HG03108 (cell line): ENCODE measurements around the gene B9D2.
"Not testable (repeated sequence)": the region's sequence is repeated elsewhere in the genome, so short reads cannot be mapped to it uniquely, and the experiment has no call there.

Experiments
- ATAC-seq: cut with Tn5 transposase; IDR thresholded peaks from one replicate; pipeline ENCODE4 v1.9.1; 2021; ENCODE audit warnings: moderate library complexity; ENCODE audit not compliant: unreplicated experiment

The B9D2 gene

DNA sequence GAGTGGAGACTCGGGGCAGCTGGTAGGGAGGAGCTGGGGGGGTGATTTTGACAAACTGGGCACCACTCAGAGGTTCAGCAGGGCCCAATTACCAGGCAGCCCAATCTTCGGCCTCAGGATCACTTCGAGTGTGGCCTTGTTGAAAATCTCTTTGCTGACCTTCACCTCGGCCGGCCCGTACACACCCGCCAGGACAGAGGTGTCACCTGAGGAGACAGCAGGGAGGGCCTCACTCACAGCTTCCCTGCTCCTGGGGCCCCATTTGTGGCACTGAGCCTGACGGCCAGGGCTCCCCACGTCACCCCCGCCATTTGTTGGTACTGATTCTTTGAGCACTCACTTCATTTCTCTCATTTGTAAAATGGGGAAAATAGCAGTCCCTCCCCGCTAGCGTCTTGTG, 28.8 kb upstream of the B9D2 start:
- no peak for ATAC-seq

DNA sequence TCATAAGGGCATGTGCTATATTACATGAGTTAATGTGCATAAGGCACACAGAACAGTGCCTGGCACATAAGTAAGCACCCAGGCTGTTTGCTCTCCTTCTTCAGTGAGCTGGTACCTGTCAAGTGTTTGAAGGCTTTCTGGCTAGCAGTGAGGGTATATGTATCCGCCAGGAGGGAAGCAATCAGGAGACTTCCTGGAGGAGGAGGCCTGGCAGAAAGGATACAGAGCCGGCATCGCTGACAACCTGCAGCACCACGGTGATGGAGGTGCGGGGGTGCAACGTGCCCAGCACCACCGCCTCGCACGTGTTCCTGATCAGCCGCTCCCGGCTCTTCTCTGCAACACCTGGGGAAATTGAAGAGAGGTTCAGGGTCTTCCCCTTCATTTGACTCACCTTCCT, 27.7 kb upstream of the B9D2 start:
- ATAC-seq: no peak

DNA sequence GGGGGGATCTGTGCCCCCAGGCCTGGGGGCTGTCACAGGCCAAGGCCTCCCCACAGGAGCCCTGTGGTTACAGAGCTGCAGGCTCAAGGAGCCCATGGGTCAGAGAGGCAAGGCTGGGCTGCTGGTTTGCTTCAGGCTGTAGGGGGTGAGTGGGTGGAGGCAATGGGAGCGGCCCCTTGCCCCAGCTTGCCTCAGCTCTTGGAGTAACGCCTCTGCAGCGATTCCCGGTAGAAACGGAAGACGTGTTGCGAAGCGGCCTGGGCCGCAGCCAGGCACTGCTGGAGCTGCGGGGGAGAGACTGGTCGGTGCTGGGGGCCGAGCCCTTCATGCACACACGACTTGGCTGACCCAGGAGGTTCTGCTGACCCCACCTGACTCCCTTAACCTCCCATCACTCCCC, 22.5 kb upstream of the B9D2 start:
- ATAC-seq: no peak

DNA sequence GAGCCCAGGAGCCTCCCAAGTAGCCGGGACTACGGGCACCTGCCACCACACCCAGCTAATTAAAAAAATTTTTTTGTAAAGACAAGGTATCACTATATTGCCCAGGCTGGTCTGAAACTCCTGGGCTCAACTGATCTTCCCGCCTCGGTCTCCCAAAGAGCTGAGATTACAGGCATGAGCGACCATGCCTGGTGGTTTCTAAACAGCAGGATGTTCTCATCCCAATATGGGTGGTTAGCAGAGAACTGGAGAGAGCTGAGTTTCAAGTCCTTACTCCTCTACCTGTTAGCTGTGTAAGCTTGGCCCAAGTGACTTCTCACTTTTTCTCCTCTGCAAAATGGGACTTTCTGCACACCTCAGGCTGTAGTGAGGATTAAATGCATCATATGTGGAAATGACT, 20.4 kb upstream of the B9D2 start:
- no peak for ATAC-seq

DNA sequence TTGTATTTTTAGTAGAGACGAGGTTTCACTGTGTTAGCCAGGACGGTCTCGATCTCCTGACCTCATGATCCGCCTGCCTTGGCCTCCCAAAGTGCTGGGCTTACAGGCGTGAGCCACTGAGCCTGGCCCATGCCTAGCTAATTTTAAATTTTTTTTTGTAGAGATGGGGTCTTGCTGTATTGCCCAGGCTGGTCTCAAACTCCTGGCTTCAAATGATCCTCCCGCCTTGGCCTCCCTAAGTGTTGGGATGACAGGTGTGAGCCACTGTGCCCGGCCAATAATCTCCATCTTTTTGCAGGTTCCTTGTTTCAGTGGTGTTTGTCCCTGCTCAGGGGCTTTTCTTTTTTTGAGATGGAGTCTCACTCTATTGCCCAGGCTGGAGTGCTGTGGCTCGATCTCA, 17.6 kb upstream of the B9D2 start:
- ATAC-seq: not testable (repeated sequence)

DNA sequence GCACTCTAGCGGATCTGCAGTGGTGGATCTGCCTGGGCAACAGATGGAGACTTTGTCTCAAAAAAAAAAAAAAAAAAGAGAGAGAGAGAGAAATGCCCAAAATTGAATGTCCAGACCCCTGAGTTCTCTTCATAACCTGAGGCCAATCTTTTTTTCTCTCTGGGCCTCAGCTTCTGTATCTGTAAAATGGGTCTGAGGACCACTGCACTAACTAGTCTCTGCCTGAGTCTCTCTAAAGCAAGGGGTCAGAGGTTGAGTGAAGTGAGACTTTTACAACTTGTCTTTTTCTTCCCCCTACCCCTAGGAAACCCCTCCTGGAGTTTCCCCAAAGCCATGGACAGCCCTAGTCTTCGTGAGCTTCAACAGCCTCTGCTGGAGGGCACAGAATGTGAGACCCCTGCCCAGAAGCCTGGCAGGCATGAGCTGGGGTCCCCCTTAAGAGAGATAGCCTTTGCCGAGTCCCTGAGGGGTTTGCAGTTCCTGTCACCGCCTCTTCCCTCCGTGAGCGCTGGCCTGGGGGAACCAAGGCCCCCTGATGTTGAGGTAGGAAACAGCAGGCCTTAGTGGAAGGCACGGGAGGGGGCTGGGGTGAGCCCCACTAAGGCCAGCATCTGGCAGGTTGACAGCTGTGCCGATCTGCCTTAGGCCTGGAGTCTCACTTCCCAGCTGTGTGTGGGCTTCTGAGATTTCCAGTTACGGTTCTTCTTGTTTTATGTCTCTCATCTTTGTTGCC, 14.2 kb upstream of the B9D2 start:
- ATAC-seq: no peak

DNA sequence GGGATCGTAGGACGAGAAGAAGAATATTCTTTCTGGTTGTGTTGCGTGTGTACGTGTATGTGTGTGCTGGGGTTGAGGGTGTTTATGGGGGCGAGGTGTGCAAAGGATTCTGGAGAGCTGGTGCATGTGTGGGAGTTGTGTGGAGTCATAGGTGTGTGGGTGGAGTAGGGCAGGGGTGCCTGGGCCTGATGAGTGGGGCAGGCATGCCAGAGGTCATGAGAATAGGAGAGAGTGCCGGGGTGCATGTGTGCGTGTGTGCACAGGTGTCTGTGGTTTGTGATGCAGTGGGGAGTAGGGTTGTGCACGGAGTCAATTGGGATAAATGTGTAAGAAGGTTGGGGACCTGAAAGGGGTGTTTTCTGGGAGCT, 13.0 kb upstream of the B9D2 start:
- no peak for ATAC-seq

DNA sequence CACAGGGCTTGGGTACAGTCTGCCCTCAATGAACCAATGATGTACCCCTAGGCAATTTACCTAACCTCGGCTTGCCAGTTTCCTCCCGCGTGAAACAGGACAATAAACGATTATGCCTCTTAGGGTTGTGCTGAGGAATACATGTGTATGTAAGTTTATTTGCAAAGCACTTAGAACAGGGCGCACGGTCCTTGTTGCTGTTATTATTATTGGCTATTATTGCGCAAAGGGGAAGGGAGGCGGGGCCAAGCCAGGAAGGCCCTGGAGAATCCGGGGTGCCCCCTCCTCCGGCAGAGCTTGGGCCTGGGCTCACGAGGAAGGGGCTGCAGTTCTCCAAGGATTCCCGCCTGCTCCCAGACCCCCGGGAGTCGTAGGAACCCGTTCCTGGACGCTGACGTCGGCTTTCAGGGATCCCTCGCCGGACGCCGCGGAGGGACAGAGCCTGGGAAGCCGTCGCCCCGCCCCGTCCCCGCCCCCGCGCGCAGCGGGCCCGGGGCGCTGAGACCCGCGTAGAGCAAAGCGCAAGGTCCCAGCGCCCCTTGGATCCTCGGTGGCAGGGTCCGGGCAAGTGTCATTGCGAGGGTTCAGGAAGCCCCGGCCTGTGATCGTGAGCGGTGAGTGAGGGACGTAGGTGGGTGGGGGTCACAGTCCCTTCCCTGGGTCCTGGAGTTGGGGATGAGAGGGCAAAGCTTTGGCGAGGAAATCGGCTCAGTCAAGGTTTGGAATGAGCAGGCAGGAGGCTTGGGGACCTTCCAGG, 12.5 kb upstream of the B9D2 start, which contains the start of gene TMEM91:
TSS of gene TMEM91 (plus strand) at position 293 of the 757 bp plus-strand sequence. CDS start 1,777 bp downstream, outside the sequence.
- ATAC-seq: no peak

DNA sequence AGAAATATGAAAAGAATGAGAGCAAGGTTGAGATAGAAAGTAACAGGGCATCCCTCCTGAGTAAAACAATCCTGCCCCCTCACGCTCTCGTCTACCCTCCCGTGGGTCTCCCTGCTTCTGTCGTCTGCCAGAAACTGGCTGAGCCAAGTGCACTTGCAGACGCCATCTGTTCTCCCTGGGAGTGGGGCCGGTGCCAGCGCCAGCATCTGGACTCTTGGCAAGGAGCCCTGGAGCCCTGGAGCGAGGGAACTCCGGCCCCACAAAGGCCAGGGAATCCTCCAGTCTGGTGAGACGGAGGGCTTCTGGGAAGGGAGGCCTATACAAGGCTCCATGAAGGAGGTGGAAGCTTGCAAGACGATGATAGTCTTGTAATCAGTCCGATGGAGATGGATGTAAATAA, 10.0 kb upstream of the B9D2 start:
- no peak for ATAC-seq

DNA sequence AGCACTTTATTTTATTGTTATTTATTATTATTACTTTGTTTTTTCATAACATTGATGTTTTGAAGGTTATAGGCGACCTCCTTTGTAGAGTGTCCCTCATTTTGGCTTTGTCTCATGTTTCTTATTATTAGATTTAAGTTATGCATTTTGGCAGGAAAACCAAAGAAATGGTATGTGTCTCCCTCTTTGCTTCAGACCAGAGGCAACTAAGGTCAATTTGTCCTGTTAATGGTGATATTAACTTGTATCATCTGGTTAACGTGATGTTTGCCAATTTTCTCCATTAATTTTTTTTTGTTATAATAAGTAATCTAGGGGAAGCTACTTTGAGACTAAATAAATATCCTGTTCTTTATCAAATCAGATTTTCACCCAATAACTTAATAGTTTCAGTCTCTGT, 8.6 kb upstream of the B9D2 start:
- ATAC-seq: no peak

DNA sequence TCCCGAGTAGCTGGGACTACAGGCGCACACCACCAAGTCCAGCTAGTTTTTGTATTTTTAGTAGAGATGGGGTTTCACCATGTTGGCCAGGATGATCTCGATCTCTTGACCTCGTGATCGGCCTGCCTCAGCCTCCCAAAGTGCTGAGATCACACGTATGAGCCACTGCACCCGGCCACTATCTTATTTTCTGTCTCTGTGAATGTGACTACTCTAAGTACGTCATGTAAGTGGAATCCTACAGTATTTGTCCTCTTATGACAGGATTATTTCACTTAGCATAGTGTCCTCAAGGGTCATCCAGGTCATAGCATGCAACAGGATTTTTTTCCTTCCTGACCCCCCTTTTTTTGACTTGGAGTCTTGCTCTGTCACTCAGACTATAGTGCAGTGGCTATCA, 7.6 kb upstream of the B9D2 start:
- ATAC-seq: no peak

DNA sequence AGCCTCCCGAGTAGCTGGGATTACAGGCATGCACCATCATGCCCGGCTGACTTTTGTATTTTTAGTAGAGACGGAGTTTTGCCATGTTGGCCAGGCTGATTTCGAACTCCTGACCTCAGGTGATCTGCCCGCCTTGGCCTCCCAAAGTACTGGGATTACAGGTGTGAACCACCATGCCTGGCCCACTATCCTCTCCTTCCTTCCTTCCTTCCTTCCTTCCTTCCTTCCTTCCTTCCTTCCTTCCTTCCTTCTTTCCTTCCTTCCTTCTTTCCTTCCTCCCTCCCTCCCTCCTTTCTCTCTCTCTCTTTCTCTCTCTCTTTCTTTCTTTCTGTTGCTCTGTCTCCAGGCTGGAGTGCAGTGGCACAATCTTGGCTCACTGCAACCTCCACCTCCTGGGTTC, 7.2 kb upstream of the B9D2 start:
- ATAC-seq: not testable (repeated sequence)

DNA sequence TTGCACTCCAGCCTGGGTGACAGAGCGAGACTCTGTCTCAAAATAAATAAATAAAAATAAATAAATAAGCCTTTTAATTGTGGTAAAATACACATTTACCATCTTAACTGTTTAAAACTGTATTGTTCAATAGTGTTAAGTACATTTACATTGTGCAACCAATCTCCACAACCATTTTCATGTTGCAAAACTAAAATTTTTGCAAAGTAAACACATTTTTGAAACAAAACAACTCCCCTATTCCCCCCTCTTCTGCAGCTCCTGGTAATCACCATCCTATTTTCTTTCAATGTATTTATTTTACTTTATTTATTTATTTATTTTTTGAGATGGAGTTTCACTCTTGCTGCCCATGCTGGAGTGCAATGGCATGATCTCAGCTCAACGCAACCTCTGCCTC, 5.8 kb upstream of the B9D2 start:
- ATAC-seq: no peak

DNA sequence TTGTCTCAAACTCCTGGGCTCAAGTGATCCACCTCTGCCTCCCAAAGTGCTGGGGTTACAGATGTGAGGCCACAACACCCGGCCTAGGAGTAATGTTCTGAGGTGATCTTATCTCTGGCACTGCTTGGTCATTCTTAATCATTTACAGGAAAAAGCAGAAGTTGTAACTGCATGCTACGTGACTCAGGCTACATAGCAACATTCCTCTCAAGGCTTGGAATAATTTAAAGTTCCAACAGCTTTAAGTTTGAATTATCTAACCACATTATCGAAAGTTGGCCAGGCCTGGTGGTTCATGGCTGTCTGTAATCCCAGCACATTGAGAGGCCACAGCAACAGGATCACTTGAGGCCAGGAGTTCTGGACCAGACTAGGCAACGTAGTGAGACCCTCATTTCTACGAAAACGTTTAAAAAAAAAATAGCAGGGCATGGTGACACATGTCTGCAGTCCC, 3.9 kb upstream of the B9D2 start:
- ATAC-seq: no peak

DNA sequence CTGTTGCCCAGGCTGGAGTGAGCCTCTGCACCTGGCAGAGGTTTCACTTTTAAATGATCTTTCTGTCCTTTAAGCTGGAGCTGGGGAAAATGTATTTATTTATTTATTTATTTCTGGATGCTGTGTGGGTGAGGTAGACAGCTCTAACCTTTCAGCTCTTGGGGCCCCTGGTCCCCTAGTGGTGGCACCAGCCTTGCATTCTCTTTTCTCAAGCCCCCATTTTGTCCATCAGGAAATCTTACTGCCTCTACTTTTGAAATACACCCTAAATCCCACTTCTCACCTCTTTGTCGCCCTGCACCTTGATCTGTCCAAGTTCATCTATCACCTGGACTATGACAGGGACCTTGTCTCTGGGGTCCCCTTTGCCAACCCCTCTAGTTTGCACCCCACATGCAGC, 2.1 kb upstream of the B9D2 start:
- no peak for ATAC-seq

DNA sequence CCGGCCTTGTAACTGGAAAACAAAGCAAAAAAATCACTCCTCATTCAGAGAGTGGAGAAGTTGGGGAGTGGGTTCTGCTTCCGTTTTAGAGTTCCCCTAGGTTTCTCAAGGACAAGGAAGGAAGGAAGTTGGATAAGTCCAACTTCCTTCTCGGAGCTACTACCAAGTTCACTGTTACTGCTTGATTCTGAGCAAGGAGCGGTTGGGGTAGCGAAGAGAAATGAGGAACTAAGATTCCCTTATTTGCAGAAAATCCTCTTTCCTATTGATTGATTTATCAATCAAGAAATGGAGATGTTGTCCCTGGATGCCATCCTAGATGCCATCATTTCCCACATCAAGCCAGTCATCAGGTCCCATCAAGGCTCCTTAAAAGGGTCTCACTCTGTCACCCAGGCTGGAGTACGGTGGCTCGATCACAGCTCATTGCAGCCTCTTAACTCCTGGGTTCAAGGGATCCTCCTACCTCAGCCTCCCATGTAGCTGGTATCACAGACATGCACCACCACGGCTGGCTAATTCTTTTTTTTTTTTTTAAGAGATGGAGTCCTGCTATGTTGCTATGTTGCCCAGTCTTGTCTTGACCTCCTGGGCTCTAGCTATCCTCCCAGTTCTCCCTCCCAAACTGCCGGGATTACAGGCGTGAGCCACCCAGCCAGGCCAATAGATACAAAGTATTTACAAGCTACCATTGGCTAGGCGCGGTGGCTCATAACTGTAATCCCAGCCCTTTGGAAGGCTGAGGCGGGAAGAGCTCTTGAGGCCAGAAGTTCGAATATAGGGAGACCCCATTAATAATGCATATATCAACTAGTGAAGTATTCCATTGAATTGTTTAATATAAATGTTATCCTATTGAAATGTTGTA, 809 bp upstream of the B9D2 start:
- peak; percentile 1 for ATAC-seq

DNA sequence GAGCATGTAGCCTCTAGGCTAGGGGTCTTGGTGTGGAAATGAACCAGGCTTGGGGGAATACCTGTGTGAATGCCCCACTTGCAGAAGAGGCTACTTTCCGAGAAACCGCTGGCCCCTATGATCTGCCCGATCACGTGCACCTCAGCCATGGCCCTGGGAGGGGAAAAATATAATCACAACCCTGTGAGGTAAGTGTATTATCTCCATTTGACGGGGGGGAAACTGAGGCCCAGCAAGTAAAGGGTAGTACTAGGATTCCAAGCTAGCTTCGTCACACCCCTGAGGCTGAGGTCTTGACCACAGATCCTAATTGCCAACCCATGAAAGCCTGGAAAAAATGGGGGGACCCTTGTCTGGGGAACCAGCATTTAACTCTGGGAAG, 587 bp downstream of the B9D2 start:
- ATAC-seq: no peak

DNA sequence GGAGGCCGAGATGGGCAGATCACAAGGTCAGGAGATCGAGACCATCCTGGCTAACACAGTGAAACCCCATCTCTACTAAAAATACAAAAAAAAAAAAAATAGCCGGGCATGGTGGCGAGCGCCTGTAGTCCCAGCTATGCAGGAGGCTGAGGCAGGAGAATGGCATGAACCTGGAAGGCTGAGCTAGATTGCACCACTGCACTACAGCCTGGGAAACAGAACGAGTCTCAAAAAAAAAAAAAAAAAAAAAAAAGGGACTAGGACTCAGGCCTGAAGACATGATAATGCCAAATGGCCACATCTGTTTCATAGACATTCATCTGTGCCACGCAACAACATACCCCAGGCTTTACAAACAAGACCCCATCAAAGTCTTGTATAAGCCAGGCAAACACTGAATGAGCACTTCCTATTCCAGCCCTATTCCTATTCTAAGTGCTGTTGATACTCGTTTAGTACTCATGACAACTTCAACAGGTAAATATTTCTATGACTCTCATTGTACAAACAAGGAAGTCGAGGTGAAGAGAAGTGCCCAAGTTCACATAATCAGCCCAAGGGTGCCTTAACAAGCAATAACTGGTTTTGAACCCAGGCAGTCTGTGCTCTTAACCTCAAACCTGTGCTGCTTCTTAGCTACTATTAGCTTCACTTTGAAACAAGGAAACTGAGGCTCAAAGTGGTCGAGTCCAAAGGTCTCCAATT, 1.7 kb downstream of the B9D2 start:
- ATAC-seq: no peak

DNA sequence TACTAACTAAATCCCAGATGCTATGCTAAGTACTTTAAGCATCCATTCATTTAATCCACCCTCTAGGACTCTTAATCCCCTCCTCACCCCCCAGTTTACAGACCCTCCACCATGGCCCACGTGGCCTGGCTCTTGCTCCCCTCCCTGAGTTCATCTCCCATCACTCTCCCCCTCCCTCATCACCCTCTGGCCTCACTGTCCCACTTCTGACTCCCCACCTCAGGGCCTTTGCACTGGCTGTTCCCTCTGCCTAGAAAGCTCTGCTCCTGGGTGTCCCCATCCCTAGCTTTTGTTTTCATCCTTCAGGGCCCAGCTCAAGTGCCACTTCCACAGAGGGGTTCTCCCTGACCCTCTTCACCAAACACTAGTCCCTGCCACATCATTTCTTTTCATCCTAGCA, 4.2 kb downstream of the B9D2 start:
- ATAC-seq: no peak

DNA sequence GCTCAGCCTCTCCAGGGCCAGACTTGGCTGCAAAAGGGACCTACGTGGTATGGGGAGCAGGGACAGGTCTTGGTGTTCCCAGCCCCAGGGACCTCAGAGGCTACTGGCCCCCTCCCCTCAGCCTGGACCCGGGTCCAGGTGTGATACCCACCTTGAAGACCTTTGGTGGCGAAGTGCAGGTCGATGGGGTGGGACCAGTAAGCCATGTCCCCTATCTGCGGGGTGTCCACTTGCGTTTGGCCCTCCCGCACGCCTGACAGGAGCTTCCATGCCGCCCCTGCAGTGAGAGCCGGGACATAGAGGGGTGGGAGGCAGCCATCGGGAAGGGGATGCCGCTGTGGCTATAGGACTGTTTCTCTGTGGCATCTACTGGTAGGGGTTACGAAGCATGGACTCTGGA, 6.2 kb downstream of the B9D2 start:
- no peak for ATAC-seq
